H4 (cell line): ENCODE results near the gene CLHC1. TPM values are rescaled to one million over a fixed set of nuclear protein-coding genes. Genes with fewer than 3 reads are reported as not detected.
"Not testable (repeated sequence)": the region's sequence is repeated elsewhere in the genome, so short reads cannot be mapped to it uniquely, and the experiment has no call there.

Source experiments
- DNase-seq: peaks from one replicate; pipeline ENCODE4 v3.0.0-alpha.2; 2015; ENCODE audit warnings: low spot score
- total RNA-seq: library from RNA; depleted of rRNA; stranded (reverse); fragments of >200 nt; shearing (Covaris generic); gene quantifications from 2 replicates; pipeline ENCODE4 v1.2.3, GENCODE V29; 2014; rRNA removed

CLHC1 gene
- total RNA-seq: 0.78 and 4.4 TPM in 2 replicates

GRCh38 chr2:55232084-55232862, at the start of gene CLHC1, which contains the start of gene RPS27A:
TSS of gene CLHC1 (minus strand) at chr2:55232293. CDS start at chr2:55222411, 9,882 bp downstream.
TSS of gene RPS27A (plus strand) at chr2:55232688. CDS start at chr2:55232825, 137 bp downstream.
- peak; percentile 95 for DNase-seq

- DNase-seq: not testable (repeated sequence)
Observed at GRCh38 chr2:55280851-55281546, 48.9 kb upstream of the CLHC1 start.

- not testable (repeated sequence) for DNase-seq
Observed at GRCh38 chr2:55279859-55280424, 47.8 kb upstream of the CLHC1 start.

- DNase-seq: not testable (repeated sequence)
Observed at GRCh38 chr2:55279214-55279835, 47.2 kb upstream of the CLHC1 start.

DNA sequence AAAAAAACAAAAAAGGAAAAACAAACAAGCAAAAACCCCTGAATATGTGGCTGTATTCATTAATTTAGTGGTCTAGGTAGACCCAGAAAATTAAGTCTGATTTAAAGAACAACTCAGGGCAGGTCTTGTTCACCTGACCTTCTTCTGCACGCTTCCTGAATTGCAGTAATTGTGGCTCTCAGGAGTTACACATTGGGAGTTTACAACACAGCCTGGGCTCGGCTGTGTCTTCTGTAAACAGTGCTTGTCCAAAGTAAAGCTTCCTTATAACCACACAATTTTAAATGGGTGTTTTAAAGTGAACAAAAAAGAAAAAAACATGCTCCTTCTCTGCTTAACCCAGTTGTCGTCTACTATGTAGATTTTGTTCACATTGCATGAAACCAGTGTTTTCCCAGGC, 45.2 kb upstream of the CLHC1 start:
- DNase-seq: no peak

- DNase-seq: not testable (repeated sequence)
Observed at GRCh38 chr2:55274346-55274745, 42.3 kb upstream of the CLHC1 start.

DNA sequence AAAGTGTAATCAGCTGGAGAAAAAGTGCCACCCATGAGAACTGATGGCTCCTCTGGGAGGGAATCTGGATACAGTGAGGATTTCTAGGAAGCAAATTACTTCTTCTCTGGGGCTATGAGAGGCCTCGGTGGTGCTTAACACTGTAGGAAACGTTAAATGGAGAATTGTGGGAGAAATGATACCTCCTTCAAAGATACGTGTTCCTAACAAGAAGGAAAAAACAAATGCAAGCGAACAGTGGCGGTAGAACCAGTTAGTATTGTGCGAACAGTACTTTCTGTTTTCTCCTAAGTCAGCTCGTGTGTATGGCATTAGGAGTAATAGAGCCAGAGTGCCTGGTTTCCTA, 37.5 kb upstream of the CLHC1 start:
- no peak for DNase-seq

DNA sequence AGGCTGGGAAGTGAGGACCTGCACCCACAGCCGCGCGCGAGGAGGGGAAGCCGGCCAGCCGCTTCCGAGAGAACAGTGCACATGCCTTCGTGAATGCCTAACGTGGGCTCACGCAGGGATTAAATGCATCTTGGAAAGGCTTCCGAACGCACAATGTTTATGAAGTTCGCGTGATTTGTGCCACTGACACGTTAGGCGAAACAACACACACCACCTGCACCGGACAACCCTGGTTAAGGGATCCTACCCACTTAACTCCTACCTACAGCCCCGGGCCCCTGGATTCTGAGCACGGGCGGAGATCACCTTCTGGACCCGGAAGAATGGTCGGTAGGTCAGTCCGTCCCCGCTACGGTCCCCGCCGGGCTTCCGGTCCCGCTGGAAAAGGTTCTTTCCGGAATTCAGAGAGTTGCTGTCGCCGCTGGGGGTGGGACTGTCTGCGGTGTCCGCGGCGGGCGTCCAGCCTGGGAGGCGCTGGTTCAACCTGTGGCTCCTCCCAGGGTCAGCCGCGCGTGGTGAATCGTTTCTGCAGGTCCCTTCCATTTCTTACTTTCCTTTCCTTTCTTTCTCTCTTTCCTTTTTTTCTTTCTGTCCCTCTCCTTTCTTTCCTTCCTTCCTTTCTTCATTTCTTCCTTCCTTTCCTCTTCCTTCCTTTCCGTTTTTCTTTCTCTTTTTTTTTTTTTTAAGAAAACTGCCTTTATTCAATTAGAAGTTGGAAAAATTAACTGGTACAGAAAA, 37.0 kb upstream of the CLHC1 start, which contains the start of gene MTIF2:
MTIF2 (minus strand) TSS at position 325 of the 738 bp plus-strand sequence. CDS start 5,373 bp downstream, outside the sequence.
- DNase-seq: peak; percentile 90

- DNase-seq: no peak
Observed at GRCh38 chr2:55268288-55268906, 36.3 kb upstream of the CLHC1 start.

GRCh38 chr2:55259586-55259985, 27.5 kb upstream of the CLHC1 start:
- DNase-seq: not testable (repeated sequence)

- DNase-seq: no peak
Observed at GRCh38 chr2:55252832-55253231, 20.7 kb upstream of the CLHC1 start.

DNA sequence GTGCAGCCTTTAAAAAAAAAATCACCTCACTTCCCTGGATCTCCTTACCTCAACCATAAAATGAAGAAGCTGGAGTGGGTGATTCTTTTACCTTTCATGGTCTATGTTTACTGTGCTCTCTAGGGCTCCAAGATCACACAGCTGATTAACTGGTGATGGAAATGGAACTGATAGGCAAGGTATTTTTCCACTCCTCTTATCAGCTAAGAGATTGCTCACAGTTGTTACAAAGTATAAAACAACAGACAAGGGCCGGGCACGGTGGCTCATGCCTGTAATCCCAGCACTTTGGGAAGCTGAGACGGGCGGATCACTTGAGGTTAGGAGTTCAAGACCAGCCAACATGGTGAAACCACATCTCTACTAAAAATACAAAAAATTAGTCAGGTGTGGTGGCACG, 14.9 kb upstream of the CLHC1 start:
- no peak for DNase-seq

DNA sequence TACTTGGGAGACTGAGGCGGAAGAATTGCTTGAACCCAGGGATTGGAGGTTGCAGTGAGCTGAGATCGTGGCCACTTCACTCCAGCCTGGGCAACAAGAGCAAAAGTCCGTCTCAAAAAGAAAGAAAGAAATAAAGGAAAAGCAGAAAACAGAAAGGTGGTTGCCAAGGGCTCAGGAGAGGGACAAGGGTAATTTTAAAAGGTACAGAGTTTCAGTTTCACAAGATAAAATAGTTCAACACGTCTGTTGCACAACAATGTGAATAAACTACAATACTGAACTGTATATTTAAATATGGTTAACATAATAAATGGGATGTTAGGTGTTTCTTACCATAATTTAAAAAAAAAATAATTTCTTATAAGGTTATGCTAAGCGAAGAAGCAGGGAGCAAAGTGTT, 13.3 kb upstream of the CLHC1 start:
- DNase-seq: no peak

DNA sequence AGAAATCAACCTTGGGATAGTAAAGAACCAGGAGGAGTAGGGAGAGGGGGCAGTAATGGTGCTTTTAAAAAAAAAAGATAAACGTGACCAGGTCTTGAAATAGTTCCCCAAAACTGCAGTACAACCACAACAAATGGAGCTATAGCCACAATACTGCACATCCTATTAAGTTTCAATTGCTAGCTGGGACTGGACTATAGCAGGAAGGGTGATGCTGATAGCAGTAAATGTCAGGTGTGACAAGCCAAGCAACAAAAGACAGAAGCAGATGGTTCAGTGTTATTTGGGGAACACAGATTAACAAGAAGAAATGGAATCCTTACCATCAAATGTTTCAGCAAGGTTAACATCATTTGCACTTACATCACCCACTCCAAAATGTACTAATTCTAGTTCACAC, 10.5 kb upstream of the CLHC1 start:
- DNase-seq: no peak

DNA sequence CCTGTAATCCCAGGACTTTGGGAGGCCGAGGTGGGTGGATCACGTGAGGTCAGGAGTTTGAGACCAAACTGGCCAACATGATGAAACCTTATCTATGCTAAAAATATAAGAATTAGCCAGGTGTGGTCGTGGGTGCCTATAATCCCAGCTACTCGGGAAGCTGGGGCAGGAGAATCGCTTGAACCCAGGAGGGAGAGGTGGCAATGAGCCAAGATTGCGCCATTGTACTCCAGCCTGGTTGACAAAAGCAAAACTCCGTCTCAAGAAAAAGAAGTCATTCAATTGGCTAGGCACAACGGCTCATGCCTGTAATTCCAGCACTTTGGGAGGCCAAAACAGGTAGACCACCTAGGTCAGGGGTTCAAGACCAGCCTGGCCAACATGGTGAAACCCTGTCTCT, 9.5 kb upstream of the CLHC1 start:
- DNase-seq: not testable (repeated sequence)

DNA sequence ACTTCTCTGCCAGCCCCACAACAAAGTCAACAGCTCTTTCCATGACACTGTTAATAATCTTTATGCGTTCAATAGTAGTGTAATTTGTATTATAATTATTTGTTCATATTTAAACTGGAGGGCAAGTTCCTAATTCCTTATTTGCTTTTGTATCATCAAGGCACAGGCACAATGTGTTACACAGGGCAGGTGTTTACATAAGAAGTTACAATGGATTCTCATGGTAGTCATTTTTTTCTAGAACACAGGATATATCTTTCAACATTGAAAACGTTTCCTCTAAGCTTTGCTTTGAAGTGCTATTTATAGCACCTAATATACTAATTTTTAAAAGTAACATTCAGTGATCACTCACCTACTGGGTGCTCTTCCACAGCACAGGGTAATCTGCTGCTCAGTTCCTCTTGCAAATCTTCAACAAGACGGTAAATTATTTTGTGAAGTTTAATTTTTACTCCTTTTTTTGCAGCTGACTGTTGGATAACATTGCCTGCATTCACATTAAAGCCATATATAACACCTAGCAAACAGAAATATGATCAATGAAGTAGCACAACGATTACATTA, 7.6 kb upstream of the CLHC1 start:
- DNase-seq: no peak

- no peak for DNase-seq
Observed at GRCh38 chr2:55236992-55237543, 5.0 kb upstream of the CLHC1 start.

- DNase-seq: no peak
Observed at GRCh38 chr2:55235724-55236538, 3.8 kb upstream of the CLHC1 start.

DNA sequence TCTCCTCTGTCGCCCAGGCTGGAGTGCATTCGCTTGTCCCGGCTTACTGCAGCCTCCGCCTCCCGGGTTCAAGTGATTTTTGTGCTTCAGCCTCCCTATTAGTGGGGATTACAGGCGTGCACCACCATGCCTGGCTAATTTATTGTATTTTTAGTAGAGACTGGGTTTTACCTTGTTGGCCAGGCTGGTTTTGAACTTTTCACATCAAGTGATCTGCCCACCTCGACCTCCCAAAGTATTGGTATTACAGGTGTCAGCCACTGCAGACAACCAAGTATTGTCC, 1.5 kb upstream of the CLHC1 start:
- no peak for DNase-seq
